HG02610 (cell line): Measurements from ENCODE around the gene PRPSAP1.

Source experiments
- ATAC-seq: cut with Tn5 transposase; IDR thresholded peaks from one replicate; pipeline ENCODE4 v1.9.1; 2021; ENCODE audit warnings: mild to moderate bottlenecking, moderate library complexity; ENCODE audit not compliant: unreplicated experiment

PRPSAP1 gene

GRCh38 chr17:76353599-76354316, at the start of gene PRPSAP1:
Gene PRPSAP1 (minus strand): TSS chr17:76353916. CDS start chr17:76353703, 213 bp downstream.
- ATAC-seq, result peak; percentile 86

GRCh38 chr17:76402711-76403110, 49.0 kb upstream of the PRPSAP1 start:
- no peak for ATAC-seq

GRCh38 chr17:76399175-76400172, 45.8 kb upstream of the PRPSAP1 start:
- ATAC-seq, result no peak

- no peak for ATAC-seq
These were observed 44.9 kb upstream of the PRPSAP1 start for GRCh38 chr17:76398523-76399174.

- ATAC-seq, result no peak
These were observed 44.2 kb upstream of the PRPSAP1 start for GRCh38 chr17:76397687-76398522.

- no peak for ATAC-seq
These were observed 43.5 kb upstream of the PRPSAP1 start for GRCh38 chr17:76397184-76397583.

GRCh38 chr17:76395980-76396379, 42.3 kb upstream of the PRPSAP1 start:
- no peak for ATAC-seq

- no peak for ATAC-seq
These were observed 40.5 kb upstream of the PRPSAP1 start for GRCh38 chr17:76394166-76394565.

- no peak for ATAC-seq
These were observed 37.5 kb upstream of the PRPSAP1 start for GRCh38 chr17:76391200-76391715.

GRCh38 chr17:76390003-76390421, 36.3 kb upstream of the PRPSAP1 start:
- ATAC-seq, result no peak

GRCh38 chr17:76388966-76389888, 35.5 kb upstream of the PRPSAP1 start:
- no peak for ATAC-seq

GRCh38 chr17:76386966-76387765, 33.5 kb upstream of the PRPSAP1 start:
- ATAC-seq, result no peak

- no peak for ATAC-seq
These were observed 32.4 kb upstream of the PRPSAP1 start for GRCh38 chr17:76385892-76386786.

- peak; percentile 6 for ATAC-seq
These were observed 31.5 kb upstream of the PRPSAP1 start for GRCh38 chr17:76384987-76385891.

- ATAC-seq, result peak; percentile 63
These were observed 30.7 kb upstream of the PRPSAP1 start, which contains the start of gene SPHK1 for GRCh38 chr17:76384222-76384986. Gene SPHK1 (plus strand): TSS chr17:76384609. CDS start chr17:76385645, 1,036 bp downstream.
